Suprapubic skin (tissue), 4 donors: ENCODE results near the gene PLEKHH1.

Experiments used
- CTCF ChIP-seq, 2 donors: fragments of 200-600 bp in 1 of 2; fragments of 450-650 bp in 1 of 2; sonication (generic) in 1 of 2; IDR thresholded peaks; one replicate each; pipeline ENCODE4 v1.5.1; 2016 to 2019; ENCODE audit warnings: antibody characterized with exemption in 2 of 2, mild to moderate bottlenecking in 1 of 2, moderate library complexity in 1 of 2
- EP300 ChIP-seq: sonication (generic); formaldehyde crosslinking; IDR thresholded peaks from one replicate; pipeline ENCODE4 v1.6.1; 2017; ENCODE audit warnings: antibody characterized with exemption
- POLR2A ChIP-seq, 2 donors: fragments of 450-650 bp; IDR thresholded peaks; one replicate each; pipeline ENCODE4 v1.6.1; 2017; ENCODE audit warnings: antibody characterized with exemption in 2 of 2, mild to moderate bottlenecking in 2 of 2, moderate library complexity in 2 of 2
- POLR2AphosphoS5 ChIP-seq, 3 donors: sonication (generic); formaldehyde crosslinking; IDR thresholded peaks; one replicate each; pipeline ENCODE4 v1.6.1; 2017; ENCODE audit warnings: antibody characterized with exemption in 3 of 3

GRCh38 chr14:67532606-67532997 lies 488 bp upstream of the PLEKHH1 start:
- TF ChIP-seq POLR2AphosphoS5 (IDR thresholded peaks at IDR 0.05) (no peak), CTCF (IDR thresholded peaks at IDR 0.05) (no peak), EP300 (no peak), POLR2A (IDR thresholded peaks at IDR 0.05) (no peak)
